GM12878 (cell line): ENCODE measurements around the gene ANKRD28. TPM values are rescaled to one million over a fixed set of nuclear protein-coding genes. Genes with fewer than 3 reads are reported as not detected.

Source experiments
- ATAC-seq: fragments of 200-7000 bp; cut with Tn5 transposase; 3 replicates; pipeline ENCODE4 v1.9.1; 2020; ENCODE audit warnings: mild to moderate bottlenecking, moderate library complexity
- BruUV-seq: library from RNA; stranded (reverse); fragments of 400-500 nt; replicated peaks from 2 replicates; lab custom pipeline; 2021; lab: Mats Ljungman, UMichigan
- CTCF ChIA-PET: fragments of 300-600 bp; sonication (Branson Sonifier 250); formaldehyde crosslinking; extraction: SDS; loops from one replicate; lab custom pipeline; 2021; ENCODE audit warnings: inconsistent platforms; lab: Yijun Ruan, JAX
- POLR2A ChIA-PET: fragments of 350-600 bp; formaldehyde crosslinking; extraction: SDS; loops from one replicate; lab custom pipeline; 2021; ENCODE audit warnings: inconsistent platforms; lab: Charles Lee
- RAD21 ChIA-PET: fragments of 300-600 bp; sonication (Branson Sonifier 250); formaldehyde crosslinking; loops from one replicate; lab custom pipeline; 2023; ENCODE audit warnings: antibody characterized with exemption; ENCODE audit not compliant: unreplicated experiment; lab: Charles Lee
- SMC1A ChIA-PET: fragments of 300-600 bp; sonication (Branson Sonifier 250); formaldehyde crosslinking; loops from one replicate; lab custom pipeline; 2023; ENCODE audit not compliant: unreplicated experiment, uncharacterized antibody; lab: Charles Lee
- DNase-seq: peaks from one replicate; pipeline ENCODE4 v3.0.0-alpha.2; 2011; ENCODE audit warnings: low read depth, low spot score
- FAIRE-seq: peaks from 3 replicates; lab custom pipeline; 2011; peaks lifted over from hg19 to GRCh38; lab: Jason Lieb, UNC
- H2AFZ ChIP-seq: 2 replicates; pipeline ENCODE4 v1.6.0; 2011; ENCODE audit warnings: low read depth, low read length, control low read depth; ENCODE audit not compliant: control insufficient read depth
- H3K27ac ChIP-seq: 2 replicates; pipeline ENCODE4 v1.5.1; 2011; ENCODE audit warnings: control low read depth; ENCODE audit not compliant: control insufficient read depth, insufficient read depth
- H3K27me3 ChIP-seq, 2 experiments: replicated peaks in 1 of 2; 2 replicates each; pipeline versions ENCODE4 v1.6.0 to v1.6.1; 2011; ENCODE audit warnings: low read length in 1 of 2; ENCODE audit not compliant: control insufficient read depth in 2 of 2, insufficient read depth in 2 of 2
- H3K36me3 ChIP-seq, 2 experiments: 2 replicates each; pipeline ENCODE4 v1.5.1; 2011; ENCODE audit warnings: low read length in 1 of 2; ENCODE audit not compliant: control insufficient read depth in 2 of 2, insufficient read depth in 2 of 2
- H3K4me1 ChIP-seq: 2 replicates; pipeline ENCODE4 v1.6.1; 2011; ENCODE audit warnings: mild to moderate bottlenecking, low read length, moderate library complexity, mixed read lengths; ENCODE audit not compliant: control insufficient read depth, insufficient read depth
- H3K4me2 ChIP-seq: 2 replicates; pipeline ENCODE4 v1.6.0; 2011; ENCODE audit warnings: control low read depth; ENCODE audit not compliant: control insufficient read depth, insufficient read depth
- H3K4me3 ChIP-seq: fragments of 200-600 bp; sonication (generic); 2 replicates; pipeline ENCODE4 v1.5.1; 2016
- H3K79me2 ChIP-seq: 2 replicates; pipeline ENCODE4 v1.6.0; 2011; ENCODE audit warnings: low read length; ENCODE audit not compliant: control insufficient read depth, insufficient read depth
- H3K9ac ChIP-seq: 2 replicates; pipeline ENCODE4 v1.8.0; 2011; ENCODE audit warnings: low read length, control low read depth, mixed read lengths; ENCODE audit not compliant: control insufficient read depth, insufficient read depth
- H3K9me3 ChIP-seq: replicated peaks from 3 replicates; pipeline ENCODE4 v1.5.1; 2011; ENCODE audit warnings: mild to moderate bottlenecking, low read length; ENCODE audit not compliant: control insufficient read depth, insufficient read depth
- H4K20me1 ChIP-seq: 2 replicates; pipeline ENCODE4 v1.6.0; 2011; ENCODE audit not compliant: control insufficient read depth, insufficient read depth
- BCL11A ChIP-seq: IDR thresholded peaks from 2 replicates; pipeline ENCODE4 v1.6.1; 2011; ENCODE audit warnings: low read depth, low read length
- BHLHE40 ChIP-seq, 2 experiments: fragments of 450-650 bp in 1 of 2; IDR thresholded peaks; 2 replicates each; pipeline ENCODE4 v1.6.1; 2011 to 2017; ENCODE audit warnings: low read depth in 2 of 2, borderline replicate concordance in 1 of 2, improper control_type of control experiment in 1 of 2, low read length in 1 of 2, mild to moderate bottlenecking in 1 of 2
- CBX3 ChIP-seq: fragments of 200-600 bp; sonication (generic); IDR thresholded peaks from 2 replicates; pipeline ENCODE4 v1.6.1; 2016; ENCODE audit warnings: low read depth, borderline replicate concordance
- CBX5 ChIP-seq: sonication (generic); IDR thresholded peaks from 2 replicates; pipeline ENCODE4 v1.6.1; 2016; ENCODE audit warnings: low read depth, moderate library complexity, mild to moderate bottlenecking, inconsistent platforms
- CEBPB ChIP-seq, 2 experiments: fragments of 150-350 bp in 1 of 2; IDR thresholded peaks; 2 replicates each; pipeline ENCODE4 v1.6.1; 2012 to 2014; ENCODE audit warnings: low read depth in 2 of 2, low read length in 2 of 2, borderline replicate concordance in 1 of 2, inconsistent platforms in 1 of 2
- MYB ChIP-seq: fragments of 150-350 bp; IDR thresholded peaks from 2 replicates; pipeline ENCODE4 v1.6.1; 2014; ENCODE audit warnings: mild to moderate bottlenecking, low read depth, low read length, borderline replicate concordance
- NRF1 ChIP-seq: conservative IDR thresholded peaks from 2 replicates; pipeline ENCODE4 v1.6.1; 2011; ENCODE audit warnings: mild to moderate bottlenecking, low read depth, low read length, improper control_type of control experiment
- PML ChIP-seq: IDR thresholded peaks from 2 replicates; pipeline ENCODE4 v1.6.1; 2012; ENCODE audit warnings: low read length, inconsistent platforms
- ZNF207 ChIP-seq: fragments of 450-650 bp; IDR thresholded peaks from 2 replicates; pipeline ENCODE4 v1.6.1; 2014; ENCODE audit warnings: antibody characterized with exemption, mild to moderate bottlenecking, borderline replicate concordance
- ZNF24 ChIP-seq: fragments of 450-650 bp; IDR thresholded peaks from 2 replicates; pipeline ENCODE4 v1.6.1; 2017; ENCODE audit warnings: antibody characterized with exemption, mild to moderate bottlenecking
- ZNF274 ChIP-seq: IDR thresholded peaks from one replicate; pipeline ENCODE4 v1.8.0; 2011; ENCODE audit not compliant: insufficient read length, insufficient read depth
- WGBS: methylation state at CpG from one replicate; pipeline ENCODE4 v1.1.6; 2016; ENCODE audit warnings: low lambda C conversion rate; ENCODE audit not compliant: insufficient replicate concordance, insufficient coverage; ENCODE audit errors: missing lambda C conversion rate; 5-methylcytosine and 5-hydroxymethylcytosine counted together
- in situ Hi-C: fragments of 300-500 bp; cut with MboI; formaldehyde crosslinking; loops from 9 replicates; pipeline ENCODE4 v1.14.3; 2018; ENCODE audit warnings: mixed read lengths
- intact Hi-C: fragments of 100-400 bp; cut with micrococcal nuclease; formaldehyde crosslinking; loops from one replicate; pipeline ENCODE4 v1.14.2; 2022; ENCODE audit not compliant: unreplicated experiment
- polyA plus RNA-seq, 11 experiments: library from polyadenylated mRNA; depleted of rRNA in 4 of 11; unstranded in 6 of 11; stranded (reverse) in 5 of 11; fragments of >200 nt; fragmentation: Nextera tagmentation in 4 of 11; fragmentation: Illumina TruSeq in 1 of 11; extraction: Ambion mirVana in 4 of 11; extraction: Trizol in 1 of 11; gene quantifications; 1 replicate in 1 of 11; 2 replicates in 10 of 11; pipeline versions ENCODE4 v1.2.1 to v1.2.3, GENCODE V29; 2011 to 2016; ENCODE audit warnings: inconsistent platforms in 2 of 11, missing spikeins in 2 of 11, low read depth in 1 of 11
- total RNA-seq, 4 experiments: library from RNA; depleted of rRNA in 3 of 4; stranded (reverse); fragments of >200 nt in 3 of 4; fragmentation: Illumina TruSeq in 1 of 4; extraction: Trizol in 1 of 4; gene quantifications; 2 replicates each; pipeline versions ENCODE4 v1.2.1 to v1.2.3, GENCODE V29; 2013 to 2021
- TF ChIP-seq, protein P1 (sequence below): fragments of 150-350 bp; IDR thresholded peaks from 2 replicates; pipeline ENCODE4 v1.6.1; 2016; ENCODE audit warnings: low read depth, low read length
- TF ChIP-seq, protein P2 (sequence below): fragments of 450-650 bp; conservative IDR thresholded peaks from 2 replicates; pipeline ENCODE4 v1.6.1; 2017; ENCODE audit warnings: mild to moderate bottlenecking, moderate library complexity
- TF ChIP-seq, protein P3 (sequence below): fragments of 450-650 bp; IDR thresholded peaks from 2 replicates; pipeline ENCODE4 v1.6.1; 2016; ENCODE audit warnings: mild to moderate bottlenecking

The ANKRD28 gene
- total and polyA plus RNA-seq, 10 of the 15 experiments (the other 5 are each of a cell fraction or from before 2014, with no cell fraction given) = 11.2 to 105 (median 38.3) TPM

DNA sequence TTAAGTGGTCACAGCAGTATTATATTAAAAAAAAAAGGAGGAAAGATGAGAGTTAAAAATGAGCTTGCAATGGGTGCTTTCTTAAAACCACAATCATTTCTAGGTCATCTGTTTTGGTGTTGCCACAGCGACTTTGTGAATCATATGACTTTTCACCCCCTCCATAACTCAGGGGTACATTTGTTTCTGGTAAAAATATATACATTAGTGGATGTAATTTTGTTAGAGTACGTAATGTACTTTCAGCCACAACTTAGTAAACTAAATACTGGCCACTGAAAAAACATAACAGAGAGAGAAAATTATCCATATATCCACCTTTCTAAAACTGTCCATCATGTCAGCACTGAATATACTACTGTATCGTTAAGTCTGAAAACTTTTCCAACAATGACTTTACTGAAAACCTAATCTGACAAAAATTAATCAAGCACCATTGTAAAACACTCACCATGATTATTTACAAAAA, 3.4 kb downstream of the ANKRD28 start:
- Histone ChIP-seq H4K20me1 (no peaks in the 10 kb centered on the region), H2AFZ (no peak overlapping the region), H3K4me3 (peak overlapping the region; percentile 73), H3K4me2 (peak overlapping the region; percentile 59), H3K79me2 (peaks cover 93% of the 10 kb centered on the region), H3K9me3 (peaks cover 13% of the 10 kb centered on the region; the same call in 2 of the 3 replicates), H3K36me3 (peaks cover 0 to 11% of the 10 kb centered on the region in 2 experiments; a peak in 2 of 4 replicates), H3K4me1 (peaks cover 7% of the 10 kb centered on the region; the same call in 1 of the 2 replicates), H3K27me3 (no peaks in the 10 kb centered on the region), H3K9ac (0 out of 2 replicates have a peak overlapping the region, but pooled peaks have one; percentile 62), H3K27ac (peak overlapping the region; percentile 94)
- RAD21 ChIA-PET = interaction anchor here (0.7 to 5.5 kb wide), 11 partner anchors 8 to 1106 kb away, joined by 3 to 60 read pairs (median 8); no protein-coding TSS in a partner anchor
- DNase-seq (no peak), FAIRE-seq (no peak), ATAC-seq (peak; percentile 54)
- POLR2A ChIA-PET = interaction anchor here (1.1 to 1.5 kb wide), 3 partner anchors 9 to 21 kb away, joined by 3 to 9 read pairs (median 4); no protein-coding TSS in a partner anchor
- no TSS peak for BruUV-seq
- CTCF ChIA-PET = interaction anchor here (1.0 to 1.3 kb wide), 2 partner anchors 12 to 13 kb away, joined by 4 to 5 read pairs; no protein-coding TSS in a partner anchor
- SMC1A ChIA-PET = interaction anchor here (0.6 to 11.4 kb wide), 8 partner anchors 9 to 163 kb away, joined by 3 to 193 read pairs (median 7); no protein-coding TSS in a partner anchor
- WGBS = 2% methylated on average over 3 of the region's 3 CpGs
- in situ Hi-C loops = no loop called here
- intact Hi-C loops = no loop called here
- TF ChIP-seq MYB (no peak), CBX3 (no peak), CBX5 (no peak), CEBPB (IDR thresholded peaks at IDR 0.05; ENCODE audit: borderline replicate concordance in 1 of 2, low read depth in 2 of 2, low read length in 2 of 2) (no peak), ZNF207 (no peak), PML (no peak), ZNF274 (no peak), BHLHE40 (IDR thresholded peaks at IDR 0.05; ENCODE audit: borderline replicate concordance in 1 of 2, low read depth in 2 of 2, low read length in 1 of 2) (no peak), NRF1 (no peak), ZNF24 (no peak), BCL11A (0 out of 2 replicates have a peak, but pooled peaks have one; percentile 9)
- TF ChIP-seq, protein P1, sequence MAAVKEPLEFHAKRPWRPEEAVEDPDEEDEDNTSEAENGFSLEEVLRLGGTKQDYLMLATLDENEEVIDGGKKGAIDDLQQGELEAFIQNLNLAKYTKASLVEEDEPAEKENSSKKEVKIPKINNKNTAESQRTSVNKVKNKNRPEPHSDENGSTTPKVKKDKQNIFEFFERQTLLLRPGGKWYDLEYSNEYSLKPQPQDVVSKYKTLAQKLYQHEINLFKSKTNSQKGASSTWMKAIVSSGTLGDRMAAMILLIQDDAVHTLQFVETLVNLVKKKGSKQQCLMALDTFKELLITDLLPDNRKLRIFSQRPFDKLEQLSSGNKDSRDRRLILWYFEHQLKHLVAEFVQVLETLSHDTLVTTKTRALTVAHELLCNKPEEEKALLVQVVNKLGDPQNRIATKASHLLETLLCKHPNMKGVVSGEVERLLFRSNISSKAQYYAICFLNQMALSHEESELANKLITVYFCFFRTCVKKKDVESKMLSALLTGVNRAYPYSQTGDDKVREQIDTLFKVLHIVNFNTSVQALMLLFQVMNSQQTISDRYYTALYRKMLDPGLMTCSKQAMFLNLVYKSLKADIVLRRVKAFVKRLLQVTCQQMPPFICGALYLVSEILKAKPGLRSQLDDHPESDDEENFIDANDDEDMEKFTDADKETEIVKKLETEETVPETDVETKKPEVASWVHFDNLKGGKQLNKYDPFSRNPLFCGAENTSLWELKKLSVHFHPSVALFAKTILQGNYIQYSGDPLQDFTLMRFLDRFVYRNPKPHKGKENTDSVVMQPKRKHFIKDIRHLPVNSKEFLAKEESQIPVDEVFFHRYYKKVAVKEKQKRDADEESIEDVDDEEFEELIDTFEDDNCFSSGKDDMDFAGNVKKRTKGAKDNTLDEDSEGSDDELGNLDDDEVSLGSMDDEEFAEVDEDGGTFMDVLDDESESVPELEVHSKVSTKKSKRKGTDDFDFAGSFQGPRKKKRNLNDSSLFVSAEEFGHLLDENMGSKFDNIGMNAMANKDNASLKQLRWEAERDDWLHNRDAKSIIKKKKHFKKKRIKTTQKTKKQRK = no peak
- TF ChIP-seq, protein P2, sequence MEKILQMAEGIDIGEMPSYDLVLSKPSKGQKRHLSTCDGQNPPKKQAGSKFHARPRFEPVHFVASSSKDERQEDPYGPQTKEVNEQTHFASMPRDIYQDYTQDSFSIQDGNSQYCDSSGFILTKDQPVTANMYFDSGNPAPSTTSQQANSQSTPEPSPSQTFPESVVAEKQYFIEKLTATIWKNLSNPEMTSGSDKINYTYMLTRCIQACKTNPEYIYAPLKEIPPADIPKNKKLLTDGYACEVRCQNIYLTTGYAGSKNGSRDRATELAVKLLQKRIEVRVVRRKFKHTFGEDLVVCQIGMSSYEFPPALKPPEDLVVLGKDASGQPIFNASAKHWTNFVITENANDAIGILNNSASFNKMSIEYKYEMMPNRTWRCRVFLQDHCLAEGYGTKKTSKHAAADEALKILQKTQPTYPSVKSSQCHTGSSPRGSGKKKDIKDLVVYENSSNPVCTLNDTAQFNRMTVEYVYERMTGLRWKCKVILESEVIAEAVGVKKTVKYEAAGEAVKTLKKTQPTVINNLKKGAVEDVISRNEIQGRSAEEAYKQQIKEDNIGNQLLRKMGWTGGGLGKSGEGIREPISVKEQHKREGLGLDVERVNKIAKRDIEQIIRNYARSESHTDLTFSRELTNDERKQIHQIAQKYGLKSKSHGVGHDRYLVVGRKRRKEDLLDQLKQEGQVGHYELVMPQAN = peak; percentile 42
- TF ChIP-seq, protein P3, sequence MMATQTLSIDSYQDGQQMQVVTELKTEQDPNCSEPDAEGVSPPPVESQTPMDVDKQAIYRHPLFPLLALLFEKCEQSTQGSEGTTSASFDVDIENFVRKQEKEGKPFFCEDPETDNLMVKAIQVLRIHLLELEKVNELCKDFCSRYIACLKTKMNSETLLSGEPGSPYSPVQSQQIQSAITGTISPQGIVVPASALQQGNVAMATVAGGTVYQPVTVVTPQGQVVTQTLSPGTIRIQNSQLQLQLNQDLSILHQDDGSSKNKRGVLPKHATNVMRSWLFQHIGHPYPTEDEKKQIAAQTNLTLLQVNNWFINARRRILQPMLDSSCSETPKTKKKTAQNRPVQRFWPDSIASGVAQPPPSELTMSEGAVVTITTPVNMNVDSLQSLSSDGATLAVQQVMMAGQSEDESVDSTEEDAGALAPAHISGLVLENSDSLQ = peak; percentile 75
